ENCODE results near the gene IQCF6. TPM values are rescaled to one million over a fixed set of nuclear protein-coding genes. Genes with fewer than 3 reads are reported as not detected.

The IQCF6 gene
- total RNA-seq, 1 donor from 2014 or later, result not detected

GRCh38 chr3:51799879-51800749, 21.1 kb upstream of the IQCF6 start:
- Histone ChIP-seq H3K36me3 (ENCODE audit: control insufficient read depth, insufficient read depth, low read length) (no peaks in the 10 kb centered on the region), H3K27me3 (ENCODE audit: control insufficient read depth, insufficient read depth, low read length) (no peaks in the 10 kb centered on the region), H3K4me3 (ENCODE audit: low read depth, low read length) (no peak overlapping the region)
- peak; percentile 70 for TF ChIP-seq CTCF (IDR thresholded peaks at IDR 0.05; ENCODE audit: insufficient read depth, low read length, poor library complexity, severe bottlenecking)
- peak; percentile 28 for DNase-seq (ENCODE audit: low read depth)

GRCh38 chr3:51798411-51798963, 19.4 kb upstream of the IQCF6 start:
- no peaks in the 10 kb centered on the region for H3K27me3 ChIP-seq (ENCODE audit: control insufficient read depth, insufficient read depth, low read length)
- H3K4me3 ChIP-seq (ENCODE audit: low read depth, low read length), result no peak overlapping the region
- DNase-seq (ENCODE audit: low read depth), result no peak
- no peak for TF ChIP-seq CTCF (IDR thresholded peaks at IDR 0.05; ENCODE audit: insufficient read depth, low read length, poor library complexity, severe bottlenecking)
- no peaks in the 10 kb centered on the region for H3K36me3 ChIP-seq (ENCODE audit: control insufficient read depth, insufficient read depth, low read length)

GRCh38 chr3:51796854-51797253, 17.8 kb upstream of the IQCF6 start:
- no peaks in the 10 kb centered on the region for H3K27me3 ChIP-seq (ENCODE audit: control insufficient read depth, insufficient read depth, low read length)
- H3K4me3 ChIP-seq (ENCODE audit: low read depth, low read length), result no peak overlapping the region
- no peak for TF ChIP-seq CTCF (IDR thresholded peaks at IDR 0.05; ENCODE audit: insufficient read depth, low read length, poor library complexity, severe bottlenecking)
- no peaks in the 10 kb centered on the region for H3K36me3 ChIP-seq (ENCODE audit: control insufficient read depth, insufficient read depth, low read length)
- DNase-seq (ENCODE audit: low read depth), result no peak

- H3K27me3 ChIP-seq (ENCODE audit: control insufficient read depth, insufficient read depth, low read length), result no peaks in the 10 kb centered on the region
Measured at GRCh38 chr3:51794206-51794605, 15.2 kb upstream of the IQCF6 start.

GRCh38 chr3:51792206-51792605, 13.2 kb upstream of the IQCF6 start:
- no peak for TF ChIP-seq CTCF (IDR thresholded peaks at IDR 0.05; ENCODE audit: insufficient read depth, low read length, poor library complexity, severe bottlenecking)
- DNase-seq (ENCODE audit: low read depth), result no peak
- H3K27me3 ChIP-seq (ENCODE audit: control insufficient read depth, insufficient read depth, low read length), result no peaks in the 10 kb centered on the region
- H3K36me3 ChIP-seq (ENCODE audit: control insufficient read depth, insufficient read depth, low read length), result no peaks in the 10 kb centered on the region
- H3K4me3 ChIP-seq (ENCODE audit: low read depth, low read length), result no peak overlapping the region

More at GRCh38 chr3:51794206-51794605, 15.2 kb upstream of the IQCF6 start:
- Histone ChIP-seq H3K4me3 (ENCODE audit: low read depth, low read length) (no peak overlapping the region), H3K36me3 (ENCODE audit: control insufficient read depth, insufficient read depth, low read length) (no peaks in the 10 kb centered on the region)
- DNase-seq (ENCODE audit: low read depth), result no peak
- no peak for TF ChIP-seq CTCF (IDR thresholded peaks at IDR 0.05; ENCODE audit: insufficient read depth, low read length, poor library complexity, severe bottlenecking)

Measured in kidney epithelial cell (primary cell).